NCI-H1694 (cell line): ENCODE data around the gene CDH4.

Experiments used
- DNase-seq: peaks from one replicate; lab custom pipeline; 2025; lab: John Stamatoyannopoulos, UW

Gene CDH4

DNA sequence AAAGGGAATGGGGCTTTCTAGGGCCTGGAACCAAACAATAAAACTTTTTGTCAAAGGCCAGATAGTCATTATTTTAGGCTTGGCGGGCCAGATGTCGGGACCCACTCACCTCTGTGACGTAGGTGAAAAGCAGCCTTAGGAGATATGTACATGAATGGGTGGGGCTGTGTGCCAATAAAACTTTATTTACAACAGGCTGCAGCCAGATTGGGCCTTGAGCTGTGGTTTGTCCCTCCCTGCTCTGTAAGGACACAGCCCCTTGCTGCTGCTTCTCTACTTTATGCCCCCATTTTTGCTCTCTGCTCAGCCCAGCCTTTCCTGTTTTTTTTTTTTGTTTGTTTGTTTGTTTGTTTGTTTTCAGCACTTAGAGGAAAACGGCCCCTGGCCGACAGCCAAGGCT lies 32.7 kb downstream of the CDH4 start:
- DNase-seq: no peak

DNA sequence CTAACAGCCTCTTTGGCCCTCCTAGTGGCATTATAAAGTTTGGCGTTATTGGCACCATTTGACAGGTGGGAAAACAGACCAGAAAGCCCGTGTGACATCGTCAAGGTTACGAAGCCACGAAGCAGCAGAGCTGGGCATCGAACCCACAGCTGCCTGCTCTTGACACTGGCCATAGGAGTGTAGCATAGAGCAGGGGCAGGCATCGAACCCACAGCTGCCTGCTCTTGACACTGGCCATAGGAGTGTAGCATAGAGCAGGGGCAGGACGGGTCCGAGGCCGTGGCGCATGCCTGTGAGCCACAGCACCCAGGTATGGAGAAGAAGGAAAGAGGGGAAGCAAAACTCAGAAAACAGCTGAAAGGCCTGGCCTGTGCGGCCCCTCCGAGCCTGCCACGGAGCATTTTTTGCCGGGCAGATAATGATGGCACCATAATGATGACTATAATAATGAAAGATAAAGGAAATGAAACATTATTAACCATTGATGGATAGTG lies 33.1 kb downstream of the CDH4 start:
- no peak for DNase-seq

GRCh38 chr20:61285691-61286090 lies 33.6 kb downstream of the CDH4 start:
- DNase-seq: no peak

DNA sequence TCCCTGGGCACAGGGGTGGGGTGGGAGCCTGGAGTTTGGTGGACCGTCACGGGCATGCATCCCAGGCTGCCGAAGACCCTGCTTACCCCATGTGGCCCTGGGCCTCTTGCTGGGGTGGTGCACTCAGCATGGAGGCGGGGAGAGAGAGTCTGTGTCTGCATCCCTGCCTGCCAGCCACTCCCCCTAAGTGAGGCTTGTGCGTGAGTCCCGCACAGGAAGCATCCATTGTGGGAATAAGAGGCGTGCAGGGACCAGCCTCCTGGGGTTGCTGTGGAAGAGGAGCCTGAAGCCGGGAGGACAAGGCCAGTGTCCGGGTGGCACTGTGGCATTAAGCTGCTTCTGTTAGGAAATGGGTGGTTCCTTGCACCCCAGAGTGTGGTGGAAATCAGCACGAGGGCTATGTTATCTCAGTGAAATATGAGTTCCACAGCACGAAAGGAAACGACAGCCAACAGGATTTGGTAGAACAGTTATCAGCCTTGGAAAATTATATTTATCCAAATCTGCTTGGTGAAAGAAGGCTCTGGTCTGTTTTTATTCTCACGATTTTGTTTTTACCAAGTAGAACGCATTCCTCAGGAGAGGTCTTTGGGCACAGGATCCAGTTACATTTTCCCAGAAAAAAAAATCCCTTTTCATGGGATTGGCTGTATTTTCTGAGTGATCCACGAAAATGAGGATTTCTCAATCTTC lies 35.7 kb downstream of the CDH4 start:
- no peak for DNase-seq

- no peak for DNase-seq
These were observed 36.3 kb downstream of the CDH4 start for GRCh38 chr20:61288331-61288784.

- DNase-seq: no peak
These were observed 37.1 kb downstream of the CDH4 start for GRCh38 chr20:61289166-61289565.

DNA sequence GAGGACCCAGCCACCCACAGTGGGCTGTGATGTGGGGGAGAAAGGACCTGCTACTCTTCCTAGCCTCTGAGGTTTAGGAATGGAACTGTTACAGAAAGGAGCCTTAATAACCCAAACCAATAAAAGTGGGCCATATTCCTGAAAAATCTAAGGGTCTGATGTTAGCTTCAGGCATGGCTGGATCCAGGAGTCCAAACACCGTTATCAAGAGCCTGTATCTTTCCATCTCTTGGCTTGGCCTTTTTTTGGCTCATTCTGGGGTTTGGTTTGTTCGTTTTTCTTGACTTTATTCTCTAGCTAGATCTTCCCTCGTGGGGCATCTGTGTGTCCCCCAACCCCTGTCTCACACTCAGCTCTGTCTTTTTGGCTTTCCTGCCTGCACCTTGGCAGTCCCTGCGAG lies 38.7 kb downstream of the CDH4 start:
- no peak for DNase-seq

DNA sequence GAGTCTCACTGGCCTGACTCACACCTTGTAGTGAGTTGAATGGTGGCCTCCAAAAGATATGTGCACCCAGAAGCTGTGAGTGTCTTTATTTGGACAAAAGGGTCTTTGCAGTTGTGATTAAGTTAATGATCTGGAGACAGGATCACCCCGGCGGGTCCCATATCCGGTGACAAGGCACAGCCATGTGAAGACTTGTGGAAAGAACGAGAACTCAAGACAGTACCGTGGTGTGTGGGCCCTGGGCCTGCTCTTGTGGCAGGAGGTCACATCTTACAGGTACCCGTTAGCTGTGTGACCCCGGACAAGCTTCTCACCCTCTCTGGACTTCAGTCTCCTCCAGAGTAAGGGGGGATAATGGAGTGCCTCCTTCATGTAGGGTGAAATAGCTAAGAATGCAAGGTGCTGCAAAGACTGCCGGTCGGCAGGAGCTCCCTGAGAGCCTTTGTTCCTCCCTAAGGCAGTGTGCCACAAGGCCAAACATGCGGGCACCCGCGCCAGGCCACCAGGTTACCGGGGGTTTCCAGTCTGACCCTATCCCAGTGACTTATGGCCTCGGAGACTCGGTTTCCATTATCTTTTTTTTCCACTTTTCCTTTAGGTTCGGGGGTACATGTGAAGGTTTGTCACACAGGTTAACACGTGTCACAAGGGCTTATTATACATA lies 39.2 kb downstream of the CDH4 start:
- no peak for DNase-seq

GRCh38 chr20:61292391-61292790 lies 40.3 kb downstream of the CDH4 start:
- DNase-seq: no peak

- DNase-seq: no peak
These were observed 41.0 kb downstream of the CDH4 start for GRCh38 chr20:61292821-61293612.

- DNase-seq: no peak
These were observed 41.9 kb downstream of the CDH4 start for GRCh38 chr20:61293951-61294350.

DNA sequence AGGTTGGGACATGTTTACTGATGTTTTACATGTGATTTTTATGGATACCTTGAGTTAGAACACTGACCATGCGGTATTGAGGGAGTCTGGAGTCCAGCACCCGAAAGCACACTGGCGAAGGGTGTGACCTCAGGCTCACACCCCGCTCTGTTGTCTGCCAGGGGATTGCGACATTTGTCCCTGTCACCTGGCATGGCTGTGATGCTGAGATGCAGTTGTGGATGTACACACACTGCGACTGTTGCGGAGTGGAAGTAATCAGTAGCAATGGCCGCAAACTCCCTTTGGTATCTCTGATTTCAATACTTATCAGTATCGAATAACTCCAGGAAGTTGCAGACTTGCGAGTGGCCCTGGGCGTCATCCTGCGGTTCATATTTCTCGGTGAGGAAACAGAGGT lies 43.2 kb downstream of the CDH4 start:
- DNase-seq: no peak

DNA sequence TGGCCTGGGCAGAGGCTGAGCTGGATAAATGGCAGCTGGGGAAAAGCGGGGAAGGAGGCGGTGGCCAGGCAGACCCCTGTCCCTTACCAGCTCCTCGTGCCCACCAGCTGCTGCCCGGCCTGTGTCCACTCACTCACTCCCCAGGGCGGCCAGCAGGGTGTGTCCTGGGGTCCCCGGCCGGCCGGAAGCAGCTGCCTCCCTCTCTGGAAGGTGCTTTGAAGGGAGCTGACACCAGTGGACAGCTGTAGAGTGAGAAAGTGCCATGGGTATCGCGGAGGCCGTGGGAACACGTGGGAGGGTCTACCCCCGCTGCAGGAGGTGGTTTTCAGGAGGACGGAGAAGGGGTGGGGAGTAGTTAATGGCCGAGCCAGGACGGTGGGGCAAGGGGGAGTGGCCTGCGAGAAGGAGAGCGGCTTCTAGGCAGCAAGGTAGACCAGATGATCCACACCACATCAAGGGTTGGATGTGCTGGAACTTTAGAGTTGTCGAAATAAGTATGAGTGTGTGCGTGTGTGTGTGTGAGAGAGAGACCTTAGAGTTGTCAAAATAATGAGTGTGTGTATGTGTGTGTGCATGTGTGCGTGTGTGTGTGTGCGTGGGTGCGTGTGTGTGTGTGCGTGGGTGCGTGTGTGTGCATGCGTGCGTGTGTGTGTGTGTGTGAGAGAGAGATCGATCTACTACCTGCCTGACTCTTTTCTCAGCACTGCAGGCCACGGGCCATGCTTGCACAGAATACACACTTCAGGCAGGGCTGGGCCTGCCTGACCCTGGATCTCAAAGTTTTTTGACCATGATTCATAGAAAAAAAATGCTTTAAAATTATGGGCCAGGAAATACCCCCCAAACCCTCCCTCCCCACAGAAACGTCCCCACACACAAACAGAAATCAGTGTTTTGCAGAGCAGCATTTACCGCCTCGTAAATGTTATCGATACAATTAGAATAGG lies 43.9 kb downstream of the CDH4 start:
- no peak for DNase-seq

DNA sequence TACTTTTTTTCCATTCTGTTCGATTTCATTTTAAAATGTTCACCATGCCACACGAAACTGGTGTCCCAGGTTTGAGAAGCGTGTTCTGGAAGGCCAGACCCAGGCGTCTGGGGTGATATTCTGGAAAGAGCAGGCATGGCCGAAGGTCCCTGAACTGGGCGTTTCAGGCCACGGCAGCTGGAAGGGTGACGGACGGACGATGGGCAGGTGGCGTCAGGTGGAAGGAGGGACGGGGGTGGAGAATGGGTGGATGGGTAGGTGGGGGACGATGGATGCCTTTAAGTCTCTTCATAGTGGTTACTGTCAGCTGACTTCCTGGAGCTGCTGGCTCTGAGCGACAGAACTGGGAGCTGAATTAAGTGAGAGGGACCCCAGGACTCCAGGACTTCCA lies 44.6 kb downstream of the CDH4 start:
- DNase-seq: no peak

GRCh38 chr20:61297491-61297890 lies 45.4 kb downstream of the CDH4 start:
- no peak for DNase-seq

- no peak for DNase-seq
These were observed 45.9 kb downstream of the CDH4 start for GRCh38 chr20:61297986-61298385.

- no peak for DNase-seq
These were observed 46.6 kb downstream of the CDH4 start for GRCh38 chr20:61298661-61299060.

DNA sequence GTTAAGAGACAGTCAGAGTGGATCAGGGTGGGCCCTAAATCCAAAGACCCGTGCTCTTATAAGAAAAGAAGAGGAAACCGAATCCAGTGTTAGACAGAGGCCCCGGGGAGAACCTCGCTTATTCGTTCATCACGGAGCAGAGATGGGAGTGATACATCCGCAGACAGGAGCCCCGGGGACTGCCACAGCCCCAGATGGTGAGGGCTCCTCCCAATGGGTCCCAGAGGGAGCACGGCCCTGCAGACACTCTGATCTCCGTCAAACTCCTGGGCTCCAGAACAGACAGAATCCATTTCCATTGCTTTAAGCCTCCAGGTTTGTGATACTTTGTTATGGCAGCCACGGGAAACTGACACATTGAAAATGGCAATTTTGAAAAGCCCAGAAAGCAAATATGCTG lies 47.0 kb downstream of the CDH4 start:
- DNase-seq: no peak

DNA sequence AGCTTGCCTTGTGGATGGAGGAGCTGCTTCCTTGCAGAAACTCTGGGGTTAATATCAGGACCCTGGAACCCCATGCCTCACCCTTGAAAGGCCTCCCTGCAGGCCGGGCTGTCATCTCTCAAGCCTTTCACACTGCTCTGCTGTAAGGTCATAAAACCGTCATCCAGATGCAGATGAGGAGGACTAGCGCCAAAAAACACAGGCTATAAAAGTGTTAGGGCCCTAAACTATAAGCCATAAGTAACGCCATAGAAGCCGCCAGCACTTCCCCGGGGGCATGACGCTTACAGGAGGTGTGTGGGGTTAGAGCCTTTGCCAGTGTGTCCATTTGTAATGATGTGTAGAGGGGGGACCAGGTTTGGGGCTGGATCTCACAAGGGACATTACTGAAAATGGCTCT lies 47.6 kb downstream of the CDH4 start:
- no peak for DNase-seq

GRCh38 chr20:61300293-61300692 lies 48.2 kb downstream of the CDH4 start:
- DNase-seq: no peak

DNA sequence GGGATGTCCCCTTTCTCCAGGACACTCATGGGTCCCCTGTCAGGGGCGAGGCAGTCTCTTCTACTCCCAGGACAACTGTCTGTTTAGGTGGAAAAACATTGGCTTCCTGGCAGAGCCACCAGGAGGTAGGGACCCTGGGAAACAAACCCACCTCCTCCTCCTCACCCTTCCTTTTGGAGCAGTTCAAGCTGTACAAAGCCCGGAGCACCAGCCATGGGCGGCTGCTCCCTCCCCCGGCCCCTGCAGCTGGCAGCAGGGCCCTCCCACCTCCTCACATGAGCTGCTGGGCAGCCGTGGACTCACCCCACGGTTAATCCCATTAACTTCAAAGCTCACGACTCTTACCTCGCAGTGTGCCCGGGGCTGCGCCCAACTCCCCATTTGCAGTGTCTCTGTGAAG lies 48.6 kb downstream of the CDH4 start:
- DNase-seq: no peak
